Vagina (tissue), 2 donors: ENCODE measurements around the gene PKN2.

Experiments
- POLR2A ChIP-seq, 2 donors: fragments of 450-650 bp; IDR thresholded peaks; one replicate each; pipeline ENCODE4 v1.6.1; 2017; ENCODE audit warnings: antibody characterized with exemption in 2 of 2, mild to moderate bottlenecking in 2 of 2, moderate library complexity in 2 of 2
- POLR2AphosphoS5 ChIP-seq, 2 donors: sonication (generic); formaldehyde crosslinking; IDR thresholded peaks; one replicate each; pipeline ENCODE4 v1.9.0; 2017; ENCODE audit warnings: antibody characterized with exemption in 2 of 2, mild to moderate bottlenecking in 2 of 2, low read depth in 1 of 2; ENCODE audit not compliant: insufficient read depth in 1 of 2

DNA sequence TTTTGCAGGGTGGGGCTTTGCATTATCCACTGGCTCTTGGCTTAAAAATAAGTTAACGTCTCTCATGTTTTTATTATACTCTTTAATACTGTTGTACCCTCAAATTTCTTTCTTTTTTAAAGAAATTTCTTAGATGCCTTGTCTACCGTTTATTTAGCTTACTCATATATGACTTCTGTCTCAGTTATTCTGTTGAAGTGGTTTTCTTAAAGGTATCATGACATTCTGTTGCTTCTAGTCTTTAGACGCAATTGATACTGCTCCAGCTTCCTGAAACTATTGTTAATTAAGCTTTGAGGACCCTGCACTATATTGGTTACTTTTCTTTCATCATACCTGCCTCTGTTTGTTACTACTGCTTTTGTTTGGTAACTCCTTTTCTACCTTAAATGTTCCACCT lies 11.7 kb downstream of the PKN2 start:
- TF ChIP-seq POLR2A (IDR thresholded peaks at IDR 0.05) (no peak), POLR2AphosphoS5 (IDR thresholded peaks at IDR 0.05; ENCODE audit: insufficient read depth in 1 of 2, low read depth in 1 of 2) (no peak)
